ENCODE results near the gene DAW1.

DNA sequence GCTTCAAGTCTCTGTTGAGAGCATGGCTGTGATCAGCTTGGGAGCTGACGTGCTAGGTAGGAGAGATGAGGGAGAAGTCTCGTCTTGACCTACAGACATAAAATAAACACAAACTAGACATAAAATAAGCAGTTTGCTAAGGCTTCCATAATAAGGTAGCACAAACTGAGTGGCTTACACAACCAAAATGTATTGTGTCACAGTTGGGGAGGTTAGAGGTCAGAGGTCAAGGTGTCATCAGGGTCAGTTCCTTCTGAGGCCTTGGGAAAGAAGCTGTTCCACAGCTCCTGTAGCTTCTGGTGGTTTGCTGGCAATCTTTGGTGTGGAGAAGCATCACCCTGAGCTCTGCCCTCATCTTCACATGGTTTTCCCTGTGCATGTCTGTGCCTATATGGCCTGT lies 20.2 kb downstream of the DAW1 start:
- TF ChIP-seq POLR2A (IDR thresholded peaks at IDR 0.05) (no peak), CTCF (IDR thresholded peaks at IDR 0.05) (no peak)

Measured in esophagus squamous epithelium (tissue), 4 donors.